Measurements from ENCODE around the gene ARAP1.
A peak's percentile ranks its signal among the peaks of the same experiment; 100 is the strongest.

Gene ARAP1

GRCh38 chr11:72687326-72687725 lies 64.9 kb downstream of the ARAP1 start:
- no peak for DNase-seq (ENCODE audit: low read depth, low spot score)
- no peak overlapping the region for H3K4me3 ChIP-seq (ENCODE audit: low read depth, low read length)
- TF ChIP-seq CTCF (IDR thresholded peaks at IDR 0.05; ENCODE audit: low read depth, low read length): no peak
- in situ Hi-C loops (cut with HindIII; ENCODE audit: low sequenced_read_pairs): no loop called here

- DNase-seq (ENCODE audit: low read depth, low spot score): no peak
- H3K4me3 ChIP-seq (ENCODE audit: low read depth, low read length): no peak overlapping the region
- in situ Hi-C loops (cut with HindIII; ENCODE audit: low sequenced_read_pairs): no loop called here
- no peak for TF ChIP-seq CTCF (IDR thresholded peaks at IDR 0.05; ENCODE audit: low read depth, low read length)
These were observed 65.5 kb downstream of the ARAP1 start for GRCh38 chr11:72686639-72687220.

GRCh38 chr11:72685560-72686480 lies 66.4 kb downstream of the ARAP1 start:
- no peak for DNase-seq (ENCODE audit: low read depth, low spot score)
- H3K4me3 ChIP-seq (ENCODE audit: low read depth, low read length): no peak overlapping the region
- in situ Hi-C loops (cut with HindIII; ENCODE audit: low sequenced_read_pairs): no loop called here
- TF ChIP-seq CTCF (IDR thresholded peaks at IDR 0.05; ENCODE audit: low read depth, low read length): no peak

GRCh38 chr11:72684236-72684912 lies 67.8 kb downstream of the ARAP1 start:
- peak; percentile 80 for TF ChIP-seq CTCF (IDR thresholded peaks at IDR 0.05; ENCODE audit: low read depth, low read length)
- H3K4me3 ChIP-seq (ENCODE audit: low read depth, low read length): no peak overlapping the region
- in situ Hi-C loops (cut with HindIII; ENCODE audit: low sequenced_read_pairs): no loop called here
- peak; percentile 65 for DNase-seq (ENCODE audit: low read depth, low spot score)

GRCh38 chr11:72683782-72684200 lies 68.4 kb downstream of the ARAP1 start:
- in situ Hi-C loops (cut with HindIII; ENCODE audit: low sequenced_read_pairs): no loop called here
- peak; percentile 97 for TF ChIP-seq CTCF (IDR thresholded peaks at IDR 0.05; ENCODE audit: low read depth, low read length)
- DNase-seq (ENCODE audit: low read depth, low spot score): peak; percentile 43
- no peak overlapping the region for H3K4me3 ChIP-seq (ENCODE audit: low read depth, low read length)

- no peak overlapping the region for H3K4me3 ChIP-seq (ENCODE audit: low read depth, low read length)
- no peak for DNase-seq (ENCODE audit: low read depth, low spot score)
- in situ Hi-C loops (cut with HindIII; ENCODE audit: low sequenced_read_pairs): no loop called here
- no peak for TF ChIP-seq CTCF (IDR thresholded peaks at IDR 0.05; ENCODE audit: low read depth, low read length)
These were observed 69.4 kb downstream of the ARAP1 start for GRCh38 chr11:72682858-72683243.
